SW480 (cell line): ENCODE data around the gene BORCS5.
"Not testable (repeated sequence)": the region's sequence is repeated elsewhere in the genome, so short reads cannot be mapped to it uniquely, and the experiment has no call there.

Experiments used
- DNase-seq: peaks from one replicate; pipeline ENCODE4 v3.0.0-alpha.2; 2016; ENCODE audit warnings: low spot score

The BORCS5 gene

GRCh38 chr12:12488296-12488695 is 131.4 kb downstream of the BORCS5 start:
- DNase-seq: no peak

GRCh38 chr12:12488823-12489550 is 132.1 kb downstream of the BORCS5 start:
- DNase-seq: no peak

- no peak for DNase-seq
These were observed 134.7 kb downstream of the BORCS5 start for GRCh38 chr12:12491606-12492005.

- no peak for DNase-seq
These were observed 135.7 kb downstream of the BORCS5 start for GRCh38 chr12:12492547-12492946.

GRCh38 chr12:12495536-12495935 is 138.7 kb downstream of the BORCS5 start:
- DNase-seq: no peak

GRCh38 chr12:12498210-12498609 is 141.3 kb downstream of the BORCS5 start:
- DNase-seq: no peak

- DNase-seq: no peak
These were observed 143.2 kb downstream of the BORCS5 start for GRCh38 chr12:12499909-12500604.

- no peak for DNase-seq
These were observed 144.2 kb downstream of the BORCS5 start for GRCh38 chr12:12501121-12501520.

- DNase-seq: not testable (repeated sequence)
These were observed 145.4 kb downstream of the BORCS5 start for GRCh38 chr12:12502130-12502814.

GRCh38 chr12:12502815-12503151 is 145.9 kb downstream of the BORCS5 start:
- DNase-seq: no peak

GRCh38 chr12:12503384-12504078 is 146.7 kb downstream of the BORCS5 start:
- no peak for DNase-seq

GRCh38 chr12:12505544-12506495 is 148.9 kb downstream of the BORCS5 start:
- DNase-seq: no peak

GRCh38 chr12:12506496-12506890 is 149.6 kb downstream of the BORCS5 start:
- DNase-seq: no peak

GRCh38 chr12:12507121-12507520 is 150.2 kb downstream of the BORCS5 start:
- no peak for DNase-seq

- DNase-seq: no peak
These were observed 151.7 kb downstream of the BORCS5 start for GRCh38 chr12:12508612-12509011.

GRCh38 chr12:12510141-12510540 is 153.3 kb downstream of the BORCS5 start:
- DNase-seq: no peak

- DNase-seq: no peak
These were observed 153.7 kb downstream of the BORCS5 start for GRCh38 chr12:12510551-12510950.

- no peak for DNase-seq
These were observed 154.3 kb downstream of the BORCS5 start for GRCh38 chr12:12511021-12511783.

GRCh38 chr12:12511895-12512711 is 155.2 kb downstream of the BORCS5 start:
- DNase-seq: no peak
